ENCODE results near the gene CHCT1. TPM values are rescaled to one million over a fixed set of nuclear protein-coding genes. Genes with fewer than 3 reads are reported as not detected.

CHCT1 gene
- total and polyA plus RNA-seq, 2 of the 8 experiments (the other 6 are each of a cell fraction or from before 2014, with no cell fraction given): 0.06 TPM; not detected in 1

- no peaks in the 10 kb centered on the region for H3K9me3 ChIP-seq (ENCODE audit: insufficient read depth in 2 of 2, low read depth in 1 of 2, low read length in 1 of 2)
- DNase-seq (ENCODE audit: low read depth in 1 of 2, low spot score in 2 of 2): no peak
- peak overlapping the region in 2 of 4 experiments; percentile 17 to 49; a peak in 3 of 8 replicates for H3K4me3 ChIP-seq (ENCODE audit: extremely low read depth in 1 of 4, insufficient read depth in 2 of 4, low read depth in 3 of 4, low read length in 4 of 4)
- no peak overlapping the region for H3K27ac ChIP-seq (ENCODE audit: low read depth, low read length)
- no peak overlapping the region for H3K23ac ChIP-seq (ENCODE audit: insufficient read length)
- peak overlapping the region; percentile 60 to 65 for H3K4me2 ChIP-seq (ENCODE audit: insufficient read depth in 1 of 2, low read depth in 2 of 2, low read length in 2 of 2)
- H2BK20ac ChIP-seq (ENCODE audit: low read length): no peak overlapping the region
- H2AFZ ChIP-seq (ENCODE audit: low read length): no peak overlapping the region
- H2BK12ac ChIP-seq (ENCODE audit: low read depth, low read length): no peak overlapping the region
- no peak overlapping the region for H2BK15ac ChIP-seq (ENCODE audit: low read length)
- H2AK5ac ChIP-seq (ENCODE audit: low read depth, low read length): no peak overlapping the region
- H3K18ac ChIP-seq (ENCODE audit: extremely low read depth, low read length): no peak overlapping the region
- POLR2A ChIA-PET (ENCODE audit: partially characterized antibody): interaction anchor here (1.1 kb wide), 1 partner anchor 15 kb away, joined by 3 read pairs; no protein-coding TSS in a partner anchor
- H3K79me2 ChIP-seq (ENCODE audit: control insufficient read depth in 1 of 2, insufficient read depth in 2 of 2, low read length in 2 of 2): peaks cover 11 to 65% of the 10 kb centered on the region in 2 experiments; a peak in 3 of 4 replicates
- no peak overlapping the region for H4K91ac ChIP-seq (replicated peaks; ENCODE audit: insufficient read length, low read length)
- H4K5ac ChIP-seq (ENCODE audit: insufficient read length, low read depth, low read length): no peak overlapping the region
- no peak for FAIRE-seq
- no peaks in the 10 kb centered on the region for H3K79me1 ChIP-seq (ENCODE audit: low read depth, low read length)
- peaks cover 8 to 28% (median 16%) of the 10 kb centered on the region in 4 experiments for H3K4me1 ChIP-seq (replicated peaks in 1 of 4; ENCODE audit: control insufficient read depth in 3 of 4, insufficient read depth in 4 of 4, low read length in 3 of 4)
- H2BK120ac ChIP-seq (replicated peaks; ENCODE audit: low read depth, low read length): no peak overlapping the region
- H3K56ac ChIP-seq (replicated peaks; ENCODE audit: insufficient read length, low read depth, low read length): no peak overlapping the region
- peaks cover 17% of the 10 kb centered on the region for H3K23me2 ChIP-seq (ENCODE audit: low read depth, low read length)
- CTCF ChIA-PET (ENCODE audit: partially characterized antibody): no interaction called here
- no peak overlapping the region for H2BK5ac ChIP-seq (ENCODE audit: low read depth, low read length)
- no peak overlapping the region for H3K4ac ChIP-seq (replicated peaks; ENCODE audit: insufficient read length, low read depth, low read length)
- no peak overlapping the region for H3K9ac ChIP-seq (replicated peaks in 1 of 4; ENCODE audit: extremely low read depth in 1 of 4, low read depth in 3 of 4, low read length in 3 of 4)
- no peaks in the 10 kb centered on the region for H3K27me3 ChIP-seq (replicated peaks in 1 of 4; ENCODE audit: control insufficient read depth in 3 of 4, extremely low read depth in 1 of 4, insufficient read depth in 3 of 4, low read length in 3 of 4)
- no peaks in the 10 kb centered on the region for H4K20me1 ChIP-seq (replicated peaks in 1 of 2; ENCODE audit: control insufficient read depth in 1 of 2, insufficient read depth in 2 of 2, low read length in 2 of 2)
- H3K14ac ChIP-seq (ENCODE audit: insufficient read length): no peak overlapping the region
- 12% methylated on average over 3 of the region's 3 CpGs; no CpG with 5 or more reads in 1 of the 2 experiments for WGBS, 2 experiments (ENCODE audit: extremely low coverage in 1 of 2, insufficient coverage in 1 of 2, insufficient read length in 1 of 2, insufficient replicate concordance in 2 of 2, low coverage in 1 of 2, low lambda C conversion rate in 2 of 2, missing lambda C conversion rate in 1 of 2)
- H3K36me3 ChIP-seq (ENCODE audit: control insufficient read depth in 2 of 4, insufficient read depth in 4 of 4, low read length in 3 of 4): no peaks in the 10 kb centered on the region
- H4K8ac ChIP-seq (ENCODE audit: extremely low read depth, insufficient read depth, low read length): no peak overlapping the region
- TF ChIP-seq BRCA1 (IDR thresholded peaks at IDR 0.05; ENCODE audit: low read depth, low read length) (no peak), RBBP5 (IDR thresholded peaks at IDR 0.05; ENCODE audit: borderline replicate concordance, low read depth, low read length) (no peak), RNF2 (IDR thresholded peaks at IDR 0.05; ENCODE audit: borderline replicate concordance, low read depth, low read length, missing control alignments, poor library complexity, severe bottlenecking) (no peak), CTBP2 (IDR thresholded peaks at IDR 0.05; ENCODE audit: borderline replicate concordance, insufficient read depth, insufficient read length, low read length) (no peak), RAD21 (IDR thresholded peaks at IDR 0.05 in 1 of 2, conservative IDR thresholded peaks at IDR 0.05 in 1 of 2; ENCODE audit: low read depth in 2 of 2, low read length in 2 of 2) (no peak), SP4 (IDR thresholded peaks at IDR 0.05; ENCODE audit: low read length) (no peak), CBX8 (IDR thresholded peaks at IDR 0.05; ENCODE audit: borderline replicate concordance, low read depth, low read length) (no peak), CEBPB (IDR thresholded peaks at IDR 0.05; ENCODE audit: low read depth, low read length) (no peak), EZH2 (IDR thresholded peaks at IDR 0.05; ENCODE audit: low read depth, low read length, severe bottlenecking) (no peak), TBP (IDR thresholded peaks at IDR 0.05; ENCODE audit: low read depth, low read length) (no peak), GTF2F1 (IDR thresholded peaks at IDR 0.05; ENCODE audit: borderline replicate concordance, low read depth, low read length) (no peak), USF2 (IDR thresholded peaks at IDR 0.05; ENCODE audit: low read length) (no peak)
Measured at GRCh38 chr17:60388742-60389141, 33.5 kb upstream of the CHCT1 start.

Data from H1 (cell line).